HepG2 (cell line): Measurements from ENCODE around the gene TCAP. TPM values are rescaled to one million over a fixed set of nuclear protein-coding genes. Genes with fewer than 3 reads are reported as not detected.

Experiments used
- ADNP ChIP-seq: sonication (generic); formaldehyde crosslinking; IDR thresholded peaks from 2 replicates; pipeline ENCODE4 v1.4.0; 2020; ENCODE audit warnings: missing genetic modification reagents
- EP300 ChIP-seq, 3 experiments: sonication (generic) in 1 of 3; formaldehyde crosslinking in 1 of 3; IDR thresholded peaks; 2 replicates each; pipeline versions ENCODE4 v1.5.1 to v1.6.1; 2011 to 2020; ENCODE audit warnings: low read depth in 2 of 3, low read length in 2 of 3, borderline replicate concordance in 1 of 3, improper control_type of control experiment in 1 of 3, mild to moderate bottlenecking in 1 of 3, missing genetic modification reagents in 1 of 3, moderate library complexity in 1 of 3
- HMGXB3 ChIP-seq: sonication (generic); formaldehyde crosslinking; IDR thresholded peaks from 2 replicates; pipeline ENCODE4 v1.4.0; 2020; ENCODE audit warnings: missing genetic modification reagents, borderline replicate concordance
- KAT7 ChIP-seq: IDR thresholded peaks from 2 replicates; pipeline ENCODE4 v1.6.1; 2018; ENCODE audit warnings: borderline replicate concordance, missing compliant biosample characterization
- KLF11 ChIP-seq: IDR thresholded peaks from 2 replicates; pipeline ENCODE4 v1.6.1; 2016; ENCODE audit warnings: missing compliant biosample characterization
- KLF13 ChIP-seq: sonication (generic); formaldehyde crosslinking; IDR thresholded peaks from 2 replicates; pipeline ENCODE4 v1.4.0; 2020; ENCODE audit warnings: mild to moderate bottlenecking, missing genetic modification reagents
- MED8 ChIP-seq: sonication (generic); formaldehyde crosslinking; IDR thresholded peaks from 2 replicates; pipeline ENCODE4 v1.8.1; 2023; ENCODE audit warnings: mild to moderate bottlenecking, missing genetic modification reagents; ENCODE audit not compliant: insufficient replicate concordance
- MIER2 ChIP-seq: IDR thresholded peaks from 2 replicates; pipeline ENCODE4 v1.6.1; 2016; ENCODE audit warnings: missing biosample characterization, missing genetic modification reagents
- NFE2L2 ChIP-seq: fragments of 150-350 bp; IDR thresholded peaks from 2 replicates; pipeline ENCODE4 v1.6.1; 2014; ENCODE audit warnings: low read length
- PITX1 ChIP-seq: sonication (generic); formaldehyde crosslinking; IDR thresholded peaks from 2 replicates; pipeline ENCODE4 v1.5.1; 2020; ENCODE audit warnings: mild to moderate bottlenecking, missing genetic modification reagents
- POGK ChIP-seq: sonication (generic); formaldehyde crosslinking; conservative IDR thresholded peaks from 2 replicates; pipeline ENCODE4 v1.8.0; 2022; ENCODE audit warnings: mild to moderate bottlenecking, moderate library complexity, missing genetic modification reagents
- SAFB2 ChIP-seq: sonication (generic); formaldehyde crosslinking; IDR thresholded peaks from 2 replicates; pipeline ENCODE4 v1.5.1; 2020; ENCODE audit warnings: missing genetic modification reagents, low read depth, mild to moderate bottlenecking, borderline replicate concordance
- SP5 ChIP-seq: IDR thresholded peaks from 2 replicates; pipeline ENCODE4 v1.6.1; 2016; ENCODE audit warnings: low read depth, borderline replicate concordance
- TBX3 ChIP-seq: fragments of 450-650 bp; IDR thresholded peaks from 2 replicates; pipeline ENCODE4 v1.6.1; 2017; ENCODE audit warnings: antibody characterized with exemption, mild to moderate bottlenecking, inconsistent platforms, borderline replicate concordance
- YEATS2 ChIP-seq: sonication (generic); formaldehyde crosslinking; IDR thresholded peaks from 2 replicates; pipeline ENCODE4 v1.4.0; 2020; ENCODE audit warnings: missing genetic modification reagents, borderline replicate concordance
- YY1 ChIP-seq: IDR thresholded peaks from 2 replicates; pipeline ENCODE4 v1.6.1; 2011; ENCODE audit warnings: low read length, low read depth, moderate library complexity, mild to moderate bottlenecking; ENCODE audit not compliant: insufficient read depth, insufficient replicate concordance
- ZNF230 ChIP-seq: sonication (generic); formaldehyde crosslinking; IDR thresholded peaks from 2 replicates; pipeline ENCODE4 v1.4.0; 2020; ENCODE audit warnings: mild to moderate bottlenecking, missing genetic modification reagents
- ZNF333 ChIP-seq: sonication (generic); formaldehyde crosslinking; IDR thresholded peaks from 2 replicates; pipeline ENCODE4 v1.4.0; 2020; ENCODE audit warnings: mild to moderate bottlenecking, missing genetic modification reagents, borderline replicate concordance
- ZNF343 ChIP-seq: sonication (generic); formaldehyde crosslinking; IDR thresholded peaks from 2 replicates; pipeline ENCODE4 v1.4.0; 2020; ENCODE audit warnings: mild to moderate bottlenecking, missing genetic modification reagents
- ZNF530 ChIP-seq: sonication (generic); formaldehyde crosslinking; IDR thresholded peaks from 2 replicates; pipeline ENCODE4 v1.5.0; 2020; ENCODE audit warnings: low read depth, mild to moderate bottlenecking, missing genetic modification reagents
- ZNF564 ChIP-seq: sonication (generic); formaldehyde crosslinking; IDR thresholded peaks from 2 replicates; pipeline ENCODE4 v1.8.1; 2023; ENCODE audit warnings: mild to moderate bottlenecking, missing genetic modification reagents
- polyA plus RNA-seq, 8 experiments: library from polyadenylated mRNA; depleted of rRNA in 3 of 8; stranded (reverse) in 7 of 8; unstranded in 1 of 8; fragments of >200 nt; fragmentation: Illumina TruSeq in 4 of 8; extraction: Trizol in 4 of 8; gene quantifications; 2 replicates each; pipeline versions ENCODE4 v1.2.1 to v1.2.3, GENCODE V29; 2011 to 2016; ENCODE audit warnings: low read depth in 4 of 8, missing spikeins in 1 of 8, mixed read lengths in 1 of 8; ENCODE audit not compliant: insufficient read depth in 1 of 8
- total RNA-seq, 5 experiments: library from RNA; depleted of rRNA; stranded (reverse); fragments of >200 nt; fragmentation: Illumina TruSeq; extraction: Trizol; gene quantifications; 2 replicates each; pipeline ENCODE4 v1.2.3, GENCODE V29; 2016; ENCODE audit warnings: low read depth in 1 of 5
- TF ChIP-seq, protein P1 (sequence below): sonication (generic); formaldehyde crosslinking; IDR thresholded peaks from 2 replicates; pipeline ENCODE4 v1.8.1; 2023; ENCODE audit warnings: missing genetic modification reagents, inconsistent platforms, borderline replicate concordance
- TF ChIP-seq, protein P2 (sequence below): sonication (generic); formaldehyde crosslinking; IDR thresholded peaks from 2 replicates; pipeline ENCODE4 v1.4.0; 2020; ENCODE audit warnings: missing genetic modification reagents, low read depth, mild to moderate bottlenecking, borderline replicate concordance

The TCAP gene
- total and polyA plus RNA-seq, 2 of the 13 experiments (the other 11 are each of a cell fraction or from before 2014, with no cell fraction given) = 0.24 to 0.65 TPM

- TF ChIP-seq HMGXB3 (CRISPR knock-in tag) = no peak
- TF ChIP-seq SAFB2 (CRISPR knock-in tag) = no peak
- no peak for TF ChIP-seq EP300 (IDR thresholded peaks at IDR 0.05; ENCODE audit: low read depth in 2 of 2, low read length in 2 of 2)
- TF ChIP-seq EP300 (CRISPR knock-in tag; IDR thresholded peaks at IDR 0.05; ENCODE audit: borderline replicate concordance) = no peak
- no peak for TF ChIP-seq NFE2L2
- TF ChIP-seq ZNF230 = no peak
- TF ChIP-seq MED8 (CRISPR knock-in tag) = no peak
- no peak for TF ChIP-seq ZNF333
- no peak for TF ChIP-seq ZNF530
- TF ChIP-seq MIER2 (CRISPR knock-in tag) = peak; percentile 11; the same call in 1 of the 2 replicates
- TF ChIP-seq, protein P1, sequence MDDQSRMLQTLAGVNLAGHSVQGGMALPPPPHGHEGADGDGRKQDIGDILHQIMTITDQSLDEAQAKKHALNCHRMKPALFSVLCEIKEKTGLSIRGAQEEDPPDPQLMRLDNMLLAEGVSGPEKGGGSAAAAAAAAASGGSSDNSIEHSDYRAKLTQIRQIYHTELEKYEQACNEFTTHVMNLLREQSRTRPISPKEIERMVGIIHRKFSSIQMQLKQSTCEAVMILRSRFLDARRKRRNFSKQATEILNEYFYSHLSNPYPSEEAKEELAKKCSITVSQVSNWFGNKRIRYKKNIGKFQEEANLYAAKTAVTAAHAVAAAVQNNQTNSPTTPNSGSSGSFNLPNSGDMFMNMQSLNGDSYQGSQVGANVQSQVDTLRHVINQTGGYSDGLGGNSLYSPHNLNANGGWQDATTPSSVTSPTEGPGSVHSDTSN (CRISPR knock-in tag) = no peak
- TF ChIP-seq, protein P2, sequence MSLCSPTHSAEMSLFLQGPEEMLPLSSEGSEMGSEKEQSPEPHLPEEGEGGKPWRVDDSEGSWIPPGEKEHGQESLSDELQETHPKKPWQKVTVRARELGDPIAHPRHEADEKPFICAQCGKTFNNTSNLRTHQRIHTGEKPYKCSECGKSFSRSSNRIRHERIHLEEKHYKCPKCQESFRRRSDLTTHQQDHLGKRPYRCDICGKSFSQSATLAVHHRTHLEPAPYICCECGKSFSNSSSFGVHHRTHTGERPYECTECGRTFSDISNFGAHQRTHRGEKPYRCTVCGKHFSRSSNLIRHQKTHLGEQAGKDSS (CRISPR knock-in tag) = 0 out of 2 replicates have a peak, but pooled peaks have one; percentile 10
- TF ChIP-seq SP5 = peak; percentile 33; the same call in 1 of the 2 replicates
- no peak for TF ChIP-seq KLF13 (CRISPR knock-in tag)
- peak; percentile 66; the same call in 1 of the 2 replicates for TF ChIP-seq YEATS2 (CRISPR knock-in tag)
- TF ChIP-seq ZNF564 = 0 out of 2 replicates have a peak, but pooled peaks have one; percentile 58
- no peak for TF ChIP-seq YY1
- TF ChIP-seq POGK (CRISPR knock-in tag) = peak; percentile 45; the same call in 1 of the 2 replicates
- 0 out of 2 replicates have a peak, but pooled peaks have one; percentile 18 for TF ChIP-seq ZNF343 (CRISPR knock-in tag)
- no peak for TF ChIP-seq KLF11 (CRISPR knock-in tag)
- no peak; the same call in none of the 2 replicates for TF ChIP-seq KAT7 (CRISPR knock-in tag)
- TF ChIP-seq ADNP (CRISPR knock-in tag) = no peak
- no peak for TF ChIP-seq TBX3
- no peak for TF ChIP-seq PITX1 (CRISPR knock-in tag)
Observed at GRCh38 chr17:39699818-39700147, 34.6 kb downstream of the TCAP start, which contains the start of gene ERBB2 (continued).
